ENCODE data around the gene JCHAIN.

JCHAIN gene

DNA sequence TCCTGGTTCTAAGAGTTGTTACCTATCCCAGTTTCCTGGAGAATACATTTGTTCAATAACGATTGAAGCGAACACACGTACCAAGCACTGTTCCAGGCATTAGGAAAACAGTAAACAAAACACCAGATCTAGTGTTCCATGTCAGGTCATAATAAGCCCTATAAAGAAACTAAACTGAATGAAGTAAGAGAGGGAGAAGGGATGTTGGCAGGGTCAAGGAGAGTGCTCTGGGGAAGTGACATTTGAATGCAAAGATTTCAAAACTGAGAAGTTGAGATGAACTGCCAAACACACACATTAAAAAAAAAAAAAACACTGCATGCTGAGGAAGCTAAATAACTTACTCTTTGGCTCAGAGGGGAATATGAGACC is 52.1 kb downstream of the JCHAIN start:
- H3K4me3 ChIP-seq (ENCODE audit: low read depth, low read length), result no peak overlapping the region
- DNase-seq (ENCODE audit: low read depth), result no peak
- TF ChIP-seq, protein P1, sequence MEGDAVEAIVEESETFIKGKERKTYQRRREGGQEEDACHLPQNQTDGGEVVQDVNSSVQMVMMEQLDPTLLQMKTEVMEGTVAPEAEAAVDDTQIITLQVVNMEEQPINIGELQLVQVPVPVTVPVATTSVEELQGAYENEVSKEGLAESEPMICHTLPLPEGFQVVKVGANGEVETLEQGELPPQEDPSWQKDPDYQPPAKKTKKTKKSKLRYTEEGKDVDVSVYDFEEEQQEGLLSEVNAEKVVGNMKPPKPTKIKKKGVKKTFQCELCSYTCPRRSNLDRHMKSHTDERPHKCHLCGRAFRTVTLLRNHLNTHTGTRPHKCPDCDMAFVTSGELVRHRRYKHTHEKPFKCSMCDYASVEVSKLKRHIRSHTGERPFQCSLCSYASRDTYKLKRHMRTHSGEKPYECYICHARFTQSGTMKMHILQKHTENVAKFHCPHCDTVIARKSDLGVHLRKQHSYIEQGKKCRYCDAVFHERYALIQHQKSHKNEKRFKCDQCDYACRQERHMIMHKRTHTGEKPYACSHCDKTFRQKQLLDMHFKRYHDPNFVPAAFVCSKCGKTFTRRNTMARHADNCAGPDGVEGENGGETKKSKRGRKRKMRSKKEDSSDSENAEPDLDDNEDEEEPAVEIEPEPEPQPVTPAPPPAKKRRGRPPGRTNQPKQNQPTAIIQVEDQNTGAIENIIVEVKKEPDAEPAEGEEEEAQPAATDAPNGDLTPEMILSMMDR (IDR thresholded peaks at IDR 0.05; ENCODE audit: low read depth, low read length, missing control alignments), result no peak
- in situ Hi-C loops (cut with HindIII; ENCODE audit: low sequenced_read_pairs), result no loop called here

DNA sequence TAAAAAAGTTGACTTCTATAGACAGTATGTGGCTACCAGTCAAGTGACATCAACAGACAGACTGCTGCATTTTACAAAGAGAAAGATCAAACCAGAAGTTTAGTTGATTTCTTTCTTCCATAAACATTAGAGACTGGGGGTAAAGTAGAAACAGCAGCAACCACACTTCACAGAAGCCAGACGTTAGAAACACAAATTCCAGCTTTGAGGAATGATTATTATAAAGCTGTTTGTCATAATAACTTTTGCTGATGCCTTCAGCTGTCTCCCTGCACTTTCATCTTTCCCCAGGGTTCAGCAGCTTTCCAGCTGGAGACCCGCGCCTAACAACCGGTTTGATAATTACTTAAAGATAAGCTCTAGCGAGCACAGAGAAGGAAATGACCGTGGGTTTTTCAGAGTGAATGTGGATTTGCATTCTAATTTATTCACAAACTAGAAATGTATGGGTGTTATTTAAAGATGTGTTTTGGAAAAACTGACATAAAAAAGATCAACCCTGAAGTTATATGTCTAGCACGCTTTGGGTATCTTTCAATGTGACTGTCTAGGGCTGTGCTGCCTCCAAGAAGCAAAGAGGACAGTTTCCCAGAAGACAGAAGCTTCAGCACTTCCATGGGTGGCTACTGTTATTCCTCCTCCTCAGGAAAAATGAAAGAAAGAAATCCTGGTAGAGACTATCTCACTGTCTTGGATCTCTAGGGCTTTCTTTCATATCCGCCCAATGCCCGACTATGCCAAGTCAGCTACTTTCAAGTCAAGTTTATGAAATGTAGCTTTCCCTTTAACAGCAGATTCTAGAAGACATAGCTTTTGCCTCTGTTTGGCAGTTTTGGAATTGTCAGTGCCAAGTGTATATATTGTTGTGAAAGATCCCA is 52.8 kb downstream of the JCHAIN start:
- H3K4me3 ChIP-seq (ENCODE audit: low read depth, low read length), result no peak overlapping the region
- DNase-seq (ENCODE audit: low read depth), result no peak
- in situ Hi-C loops (cut with HindIII; ENCODE audit: low sequenced_read_pairs), result no loop called here
- TF ChIP-seq, protein P1 (IDR thresholded peaks at IDR 0.05; ENCODE audit: low read depth, low read length, missing control alignments), result no peak

DNA sequence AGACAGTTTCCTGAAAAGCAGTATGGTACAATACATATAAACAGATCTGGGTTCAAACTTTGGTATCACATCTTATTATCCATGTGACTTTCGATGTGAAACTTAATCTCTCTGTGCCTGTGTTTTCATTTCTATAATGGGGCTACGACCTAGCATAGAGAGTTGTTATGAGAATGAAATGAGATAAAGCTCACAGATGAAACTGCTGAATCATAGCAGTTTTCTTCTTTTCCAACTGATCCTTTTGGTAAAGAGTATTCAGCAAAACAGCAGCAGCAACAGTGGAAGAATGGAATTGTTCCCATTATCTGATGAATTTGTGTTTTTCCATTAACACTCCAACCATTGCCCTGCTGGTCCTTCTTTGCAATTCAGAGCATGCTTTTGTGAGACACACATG is 58.0 kb downstream of the JCHAIN start:
- no peak for DNase-seq (ENCODE audit: low read depth)
- no peak overlapping the region for H3K4me3 ChIP-seq (ENCODE audit: low read depth, low read length)
- TF ChIP-seq, protein P1 (IDR thresholded peaks at IDR 0.05; ENCODE audit: low read depth, low read length, missing control alignments), result no peak
- in situ Hi-C loops (cut with HindIII; ENCODE audit: low sequenced_read_pairs), result no loop called here

DNA sequence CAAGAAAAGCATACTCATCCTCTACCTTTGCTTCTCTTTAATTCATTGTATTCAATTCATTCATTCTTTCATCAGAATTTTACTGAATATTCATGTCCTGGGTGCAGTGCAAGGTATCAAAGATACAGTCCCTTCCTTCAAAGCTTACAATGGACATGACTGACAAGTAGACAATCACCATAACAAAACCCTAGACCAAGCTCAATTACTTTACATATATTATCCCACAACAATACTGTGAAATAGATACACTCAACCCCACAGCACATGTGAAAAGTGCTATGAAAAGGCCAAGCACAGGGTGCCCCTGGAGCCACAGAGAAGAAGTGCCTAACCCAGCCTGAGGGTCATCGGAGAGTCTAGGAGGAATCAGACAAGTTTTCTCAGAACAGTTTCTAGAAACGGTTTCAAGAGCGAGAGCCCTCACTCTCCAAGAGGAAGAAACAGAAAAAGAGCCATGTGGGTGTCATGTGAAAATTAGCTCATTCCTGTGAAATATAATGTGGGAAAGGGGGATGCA is 58.9 kb downstream of the JCHAIN start:
- TF ChIP-seq, protein P1 (IDR thresholded peaks at IDR 0.05; ENCODE audit: low read depth, low read length, missing control alignments), result no peak

DNA sequence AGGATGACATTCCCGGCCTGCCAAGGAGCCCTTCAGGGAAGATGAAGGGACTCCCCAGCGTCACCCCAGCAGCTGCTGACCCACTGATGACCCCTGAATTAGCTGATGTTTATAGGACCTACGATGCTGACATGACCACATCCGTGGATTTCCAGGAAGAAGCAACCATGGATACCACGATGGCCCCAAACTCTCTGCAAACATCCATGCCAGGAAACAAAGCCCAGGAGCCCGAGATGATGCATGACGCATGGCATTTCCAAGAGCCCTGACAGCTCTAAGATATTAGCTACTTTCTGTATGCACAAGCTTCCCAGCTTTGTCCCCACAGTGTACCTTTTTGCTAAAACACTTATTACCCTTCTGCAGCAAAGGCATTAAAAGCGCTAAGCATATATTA is 59.8 kb downstream of the JCHAIN start:
- no peak for DNase-seq (ENCODE audit: low read depth)
- TF ChIP-seq, protein P1 (IDR thresholded peaks at IDR 0.05; ENCODE audit: low read depth, low read length, missing control alignments), result no peak
- in situ Hi-C loops (cut with HindIII; ENCODE audit: low sequenced_read_pairs), result no loop called here
- H3K4me3 ChIP-seq (ENCODE audit: low read depth, low read length), result no peak overlapping the region

More for the DNA sequence above, 58.9 kb downstream of the JCHAIN start:
- H3K4me3 ChIP-seq (ENCODE audit: low read depth, low read length), result no peak overlapping the region
- no peak for DNase-seq (ENCODE audit: low read depth)
- in situ Hi-C loops (cut with HindIII; ENCODE audit: low sequenced_read_pairs), result no loop called here

Measured in astrocyte of the cerebellum (primary cell).